K562 (cell line): ENCODE measurements around the gene SLC38A1. TPM values are rescaled to one million over a fixed set of nuclear protein-coding genes. Genes with fewer than 3 reads are reported as not detected.

Experiments
- ATAC-seq: fragments of 200-7000 bp; cut with Tn5 transposase; 3 replicates; pipeline ENCODE4 v1.9.1; 2020; ENCODE audit warnings: moderate library complexity
- BruUV-seq: library from RNA; stranded (reverse); fragments of 400-500 nt; replicated peaks from 2 replicates; lab custom pipeline; 2021; lab: Mats Ljungman, UMichigan
- CTCF ChIA-PET: fragments of 300-600 bp; formaldehyde crosslinking; extraction: SDS; loops from one replicate; lab custom pipeline; 2021; ENCODE audit warnings: low intra/inter-chr PET ratio; lab: Yijun Ruan, JAX
- POLR2A ChIA-PET: fragments of 300-600, 350-650 bp; sonication (Branson Sonifier 250); formaldehyde crosslinking; extraction: SDS; loops from one replicate; lab custom pipeline; 2021; ENCODE audit warnings: antibody characterized with exemption, inconsistent platforms; lab: Yijun Ruan, JAX
- DNase-seq, 4 experiments: peaks; one replicate each; pipeline versions ENCODE4 v3.0.0 to v3.0.0-alpha.2; 2011 to 2018; ENCODE audit warnings: low spot score in 3 of 4, mixed read lengths in 3 of 4; ENCODE audit errors: extremely low read depth in 1 of 4
- FAIRE-seq: peaks from 2 replicates; lab custom pipeline; 2011; peaks lifted over from hg19 to GRCh38; lab: Jason Lieb, UNC
- H2AFZ ChIP-seq: 2 replicates; pipeline ENCODE4 v1.6.0; 2011; ENCODE audit warnings: low read depth, low read length, control low read depth, inconsistent platforms
- H3K27ac ChIP-seq: fragments of 200-600 bp; 3 replicates; pipeline ENCODE4 v1.8.0; 2011; ENCODE audit warnings: low read depth, mild to moderate bottlenecking, control low read depth, inconsistent platforms, low read length, moderate library complexity, mixed read lengths; ENCODE audit errors: extremely low read depth
- H3K27me3 ChIP-seq, 2 experiments: fragments of 300-600 bp in 1 of 2; 2 replicates in 1 of 2; 3 replicates in 1 of 2; pipeline versions ENCODE4 v1.6.0 to v1.8.0; 2011; ENCODE audit warnings: inconsistent platforms in 2 of 2, low read length in 2 of 2, mild to moderate bottlenecking in 1 of 2, mixed read lengths in 1 of 2, moderate library complexity in 1 of 2; ENCODE audit not compliant: control insufficient read depth in 2 of 2, insufficient read depth in 2 of 2
- H3K36me3 ChIP-seq: fragments of 300-600 bp; 3 replicates; pipeline ENCODE4 v1.8.0; 2011; ENCODE audit warnings: mild to moderate bottlenecking, low read length, inconsistent platforms; ENCODE audit not compliant: control insufficient read depth, insufficient read depth
- H3K4me1 ChIP-seq, 2 experiments: fragments of 200-600 bp in 1 of 2; replicated peaks in 1 of 2; 2 replicates in 1 of 2; 3 replicates in 1 of 2; pipeline versions ENCODE4 v1.5.1 to v1.8.0; 2011; ENCODE audit warnings: inconsistent platforms in 2 of 2, low read length in 2 of 2, mild to moderate bottlenecking in 1 of 2, mixed read lengths in 1 of 2, moderate library complexity in 1 of 2; ENCODE audit not compliant: control insufficient read depth in 2 of 2, insufficient read depth in 2 of 2
- H3K4me2 ChIP-seq: 2 replicates; pipeline ENCODE4 v1.6.1; 2011; ENCODE audit warnings: low read length, control low read depth, inconsistent platforms, mixed read lengths; ENCODE audit not compliant: insufficient read depth
- H3K4me3 ChIP-seq: fragments of 200-600 bp; sonication (generic), shearing (Covaris generic); 2 replicates; pipeline ENCODE4 v1.5.1; 2016; ENCODE audit warnings: control low read depth, inconsistent platforms
- H3K79me2 ChIP-seq: fragments of 200-600 bp; 3 replicates; pipeline ENCODE4 v1.8.0; 2011; ENCODE audit warnings: low read length, inconsistent platforms; ENCODE audit not compliant: control insufficient read depth, insufficient read depth
- H3K9ac ChIP-seq, 2 experiments: 2 replicates each; pipeline versions ENCODE4 v1.6.0 to v1.6.1; 2011; ENCODE audit warnings: low read depth in 2 of 2, low read length in 2 of 2, control low read depth in 1 of 2, inconsistent platforms in 1 of 2, mild to moderate bottlenecking in 1 of 2, mixed read lengths in 1 of 2; ENCODE audit not compliant: insufficient read depth in 1 of 2
- H3K9me1 ChIP-seq: one replicate; pipeline ENCODE4 v1.6.0; 2011; ENCODE audit warnings: inconsistent platforms, mild to moderate bottlenecking, low read length, moderate library complexity; ENCODE audit not compliant: control insufficient read depth, insufficient read depth
- H3K9me3 ChIP-seq: replicated peaks from 2 replicates; pipeline ENCODE4 v1.5.1; 2011; ENCODE audit warnings: low read depth, low read length, inconsistent platforms; ENCODE audit not compliant: control insufficient read depth, insufficient read depth
- H4K20me1 ChIP-seq: replicated peaks from 2 replicates; pipeline ENCODE4 v1.6.1; 2011; ENCODE audit warnings: low read length, inconsistent platforms, mixed read lengths; ENCODE audit not compliant: control insufficient read depth, insufficient read depth
- ILK ChIP-seq: fragments of 450-650 bp; IDR thresholded peaks from 2 replicates; pipeline ENCODE4 v1.6.1; 2016; ENCODE audit warnings: missing genetic modification characterization, low read depth, mild to moderate bottlenecking, missing compliant biosample characterization, moderate library complexity, borderline replicate concordance
- LARP7 ChIP-seq: fragments of 450-650 bp; IDR thresholded peaks from 2 replicates; pipeline ENCODE4 v1.6.1; 2016
- MTA3 ChIP-seq: fragments of 450-650 bp; formaldehyde crosslinking; IDR thresholded peaks from 2 replicates; pipeline ENCODE4 v1.6.1; 2017; ENCODE audit warnings: mild to moderate bottlenecking, borderline replicate concordance
- NEUROD1 ChIP-seq: fragments of 150-350 bp; IDR thresholded peaks from 2 replicates; pipeline ENCODE4 v1.6.1; 2014; ENCODE audit warnings: borderline replicate concordance, low read length, low read depth; ENCODE audit not compliant: partially characterized antibody
- PPARD ChIP-seq: fragments of 250-450 bp; sonication (Bioruptor Pico); IDR thresholded peaks from 2 replicates; pipeline ENCODE4 v1.8.0; 2022; ENCODE audit warnings: inconsistent platforms, mild to moderate bottlenecking, moderate library complexity
- RUNX1 ChIP-seq: sonication (generic); IDR thresholded peaks from 2 replicates; pipeline ENCODE4 v1.6.1; 2016; ENCODE audit warnings: antibody characterized with exemption, low read depth
- SPI1 ChIP-seq: IDR thresholded peaks from 2 replicates; pipeline ENCODE4 v1.6.1; 2011; ENCODE audit warnings: low read depth, low read length, control low read depth, borderline replicate concordance
- ZKSCAN1 ChIP-seq: fragments of 150-350 bp; IDR thresholded peaks from 2 replicates; pipeline ENCODE4 v1.6.1; 2016; ENCODE audit warnings: low read depth, low read length
- ZNF133 ChIP-seq: fragments of 250-450 bp; sonication (Bioruptor Pico); IDR thresholded peaks from 2 replicates; pipeline ENCODE4 v1.4.0; 2020; ENCODE audit warnings: mild to moderate bottlenecking
- ZNF3 ChIP-seq: fragments of 250-450 bp; sonication (Bioruptor Pico); IDR thresholded peaks from 2 replicates; pipeline ENCODE4 v1.5.0; 2021; ENCODE audit warnings: mild to moderate bottlenecking, moderate library complexity
- ZNF778 ChIP-seq: fragments of 450-650 bp; formaldehyde crosslinking; IDR thresholded peaks from 2 replicates; pipeline ENCODE4 v1.4.0; 2020; ENCODE audit warnings: mild to moderate bottlenecking, moderate library complexity
- WGBS: fragments of 100-300 bp; shearing (Covaris generic); methylation state at CpG from one replicate; pipeline ENCODE4 v1.1.6; 2016; ENCODE audit warnings: low coverage, mixed read lengths; ENCODE audit not compliant: insufficient coverage; ENCODE audit errors: missing lambda C conversion rate; 5-methylcytosine and 5-hydroxymethylcytosine counted together
- in situ Hi-C: fragments of 300-500 bp; cut with MboI; formaldehyde crosslinking; loops from 4 replicates; pipeline ENCODE4 v1.15.0; 2018; ENCODE audit warnings: inconsistent platforms, mixed read lengths
- intact Hi-C: fragments of 100-400 bp; cut with micrococcal nuclease; formaldehyde crosslinking; loops from 2 replicates; pipeline ENCODE4 v1.14.2; 2022
- polyA plus RNA-seq, 8 experiments: library from polyadenylated mRNA; depleted of rRNA in 4 of 8; stranded (reverse) in 5 of 8; unstranded in 3 of 8; fragments of >200 nt; fragmentation: Nextera tagmentation in 2 of 8; fragmentation: Illumina TruSeq in 1 of 8; extraction: Ambion mirVana in 2 of 8; extraction: Trizol in 1 of 8; gene quantifications; 2 replicates each; pipeline versions ENCODE4 v1.2.1 to v1.2.3, GENCODE V29; 2011 to 2014; ENCODE audit warnings: inconsistent platforms in 1 of 8, missing spikeins in 1 of 8
- total RNA-seq, 7 experiments: library from RNA; depleted of rRNA in 6 of 7; stranded (reverse); fragments of >200 nt in 6 of 7; fragmentation: Illumina TruSeq in 2 of 7; extraction: Trizol in 2 of 7; gene quantifications; 2 replicates each; pipeline versions ENCODE4 v1.2.1 to v1.2.3, GENCODE V29; 2011 to 2021; ENCODE audit warnings: low replicate concordance in 1 of 7
- TF ChIP-seq, protein P1 (sequence below): fragments of 450-650 bp; IDR thresholded peaks from 2 replicates; pipeline ENCODE4 v1.7.1; 2018; ENCODE audit warnings: mild to moderate bottlenecking, low read depth; ENCODE audit not compliant: partially characterized antibody
- TF ChIP-seq, protein P2 (sequence below): fragments of 450-650 bp; IDR thresholded peaks from 2 replicates; pipeline ENCODE4 v1.6.1; 2016; ENCODE audit warnings: antibody characterized with exemption
- TF ChIP-seq, protein P3 (sequence below): fragments of 250-450 bp; sonication (Bioruptor Pico); IDR thresholded peaks from 2 replicates; pipeline ENCODE4 v1.4.0; 2020; ENCODE audit warnings: mild to moderate bottlenecking, moderate library complexity, borderline replicate concordance
- TF ChIP-seq, protein P4 (sequence below): IDR thresholded peaks from 2 replicates; pipeline ENCODE4 v1.6.1; 2016; ENCODE audit warnings: missing genetic modification characterization, missing compliant biosample characterization

Gene SLC38A1
- total and polyA plus RNA-seq, 9 of the 15 experiments (the other 6 are each of a cell fraction or from before 2014, with no cell fraction given), result 51.9 to 112 (median 75.0) TPM

DNA sequence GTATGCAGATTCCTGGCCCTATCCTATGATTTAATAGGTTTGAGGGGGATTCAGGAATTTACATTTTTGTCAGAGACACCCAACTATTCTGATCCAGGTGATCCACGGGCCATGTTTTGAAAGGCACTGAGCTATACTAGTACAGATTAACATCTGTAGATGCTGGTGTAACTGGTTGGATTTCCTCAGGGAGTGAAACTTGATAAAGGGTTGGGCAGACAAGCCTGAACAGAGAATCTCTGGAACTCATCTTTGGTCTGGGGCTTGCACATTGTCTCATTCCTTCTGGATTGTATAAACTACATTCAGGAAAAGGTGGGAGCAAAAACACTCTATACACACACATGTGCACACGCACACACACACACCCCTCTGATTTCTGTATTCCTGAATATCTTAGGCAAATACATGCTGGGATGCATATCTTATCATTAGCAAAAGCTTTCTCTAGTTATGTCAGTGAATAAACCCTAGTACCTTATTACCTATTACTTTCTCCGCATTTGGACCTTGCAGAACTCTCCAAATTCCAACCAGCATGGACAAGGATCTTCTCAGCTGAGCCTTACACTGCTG is 104.6 kb downstream of the SLC38A1 start:
- Histone ChIP-seq H3K4me3 (no peak overlapping the region), H3K4me1 (no peaks in the 10 kb centered on the region), H3K27me3 (no peaks in the 10 kb centered on the region; a peak in 1 of 5 replicates), H3K79me2 (no peaks in the 10 kb centered on the region), H3K36me3 (no peaks in the 10 kb centered on the region), H4K20me1 (no peaks in the 10 kb centered on the region), H3K9me3 (no peaks in the 10 kb centered on the region), H2AFZ (no peak overlapping the region), H3K4me2 (no peak overlapping the region), H3K9ac (no peak overlapping the region), H3K27ac (no peak overlapping the region), H3K9me1 (no peaks in the 10 kb centered on the region)
- ChIA-PET CTCF (no interaction called here), POLR2A (interaction anchor here (0.5 kb wide), 1 partner anchor 93 kb away, joined by 3 read pairs; no protein-coding TSS in a partner anchor)
- intact Hi-C loops, result no loop called here
- in situ Hi-C loops, result no loop called here
- ATAC-seq (no peak), FAIRE-seq (no peak), DNase-seq (no peak)
- 0% methylated on average over 3 of the region's 3 CpGs for WGBS
- no TSS peak for BruUV-seq
- no peak for TF ChIP-seq ZNF778 (CRISPR knock-in tag)
- TF ChIP-seq PPARD (CRISPR knock-in tag), result no peak
- TF ChIP-seq SPI1, result no peak
- TF ChIP-seq, protein P1, sequence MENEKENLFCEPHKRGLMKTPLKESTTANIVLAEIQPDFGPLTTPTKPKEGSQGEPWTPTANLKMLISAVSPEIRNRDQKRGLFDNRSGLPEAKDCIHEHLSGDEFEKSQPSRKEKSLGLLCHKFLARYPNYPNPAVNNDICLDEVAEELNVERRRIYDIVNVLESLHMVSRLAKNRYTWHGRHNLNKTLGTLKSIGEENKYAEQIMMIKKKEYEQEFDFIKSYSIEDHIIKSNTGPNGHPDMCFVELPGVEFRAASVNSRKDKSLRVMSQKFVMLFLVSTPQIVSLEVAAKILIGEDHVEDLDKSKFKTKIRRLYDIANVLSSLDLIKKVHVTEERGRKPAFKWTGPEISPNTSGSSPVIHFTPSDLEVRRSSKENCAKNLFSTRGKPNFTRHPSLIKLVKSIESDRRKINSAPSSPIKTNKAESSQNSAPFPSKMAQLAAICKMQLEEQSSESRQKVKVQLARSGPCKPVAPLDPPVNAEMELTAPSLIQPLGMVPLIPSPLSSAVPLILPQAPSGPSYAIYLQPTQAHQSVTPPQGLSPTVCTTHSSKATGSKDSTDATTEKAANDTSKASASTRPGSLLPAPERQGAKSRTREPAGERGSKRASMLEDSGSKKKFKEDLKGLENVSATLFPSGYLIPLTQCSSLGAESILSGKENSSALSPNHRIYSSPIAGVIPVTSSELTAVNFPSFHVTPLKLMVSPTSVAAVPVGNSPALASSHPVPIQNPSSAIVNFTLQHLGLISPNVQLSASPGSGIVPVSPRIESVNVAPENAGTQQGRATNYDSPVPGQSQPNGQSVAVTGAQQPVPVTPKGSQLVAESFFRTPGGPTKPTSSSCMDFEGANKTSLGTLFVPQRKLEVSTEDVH, result no peak
- TF ChIP-seq, protein P2, sequence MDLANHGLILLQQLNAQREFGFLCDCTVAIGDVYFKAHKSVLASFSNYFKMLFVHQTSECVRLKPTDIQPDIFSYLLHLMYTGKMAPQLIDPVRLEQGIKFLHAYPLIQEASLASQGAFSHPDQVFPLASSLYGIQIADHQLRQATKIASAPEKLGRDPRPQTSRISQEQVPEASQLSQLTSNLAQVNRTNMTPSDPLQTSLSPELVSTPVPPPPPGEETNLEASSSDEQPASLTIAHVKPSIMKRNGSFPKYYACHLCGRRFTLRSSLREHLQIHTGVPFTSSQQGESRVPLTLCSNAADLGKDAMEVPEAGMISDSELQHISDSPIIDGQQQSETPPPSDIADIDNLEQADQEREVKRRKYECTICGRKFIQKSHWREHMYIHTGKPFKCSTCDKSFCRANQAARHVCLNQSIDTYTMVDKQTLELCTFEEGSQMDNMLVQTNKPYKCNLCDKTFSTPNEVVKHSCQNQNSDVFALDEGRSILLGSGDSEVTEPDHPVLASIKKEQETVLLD, result no peak
- TF ChIP-seq, protein P3, sequence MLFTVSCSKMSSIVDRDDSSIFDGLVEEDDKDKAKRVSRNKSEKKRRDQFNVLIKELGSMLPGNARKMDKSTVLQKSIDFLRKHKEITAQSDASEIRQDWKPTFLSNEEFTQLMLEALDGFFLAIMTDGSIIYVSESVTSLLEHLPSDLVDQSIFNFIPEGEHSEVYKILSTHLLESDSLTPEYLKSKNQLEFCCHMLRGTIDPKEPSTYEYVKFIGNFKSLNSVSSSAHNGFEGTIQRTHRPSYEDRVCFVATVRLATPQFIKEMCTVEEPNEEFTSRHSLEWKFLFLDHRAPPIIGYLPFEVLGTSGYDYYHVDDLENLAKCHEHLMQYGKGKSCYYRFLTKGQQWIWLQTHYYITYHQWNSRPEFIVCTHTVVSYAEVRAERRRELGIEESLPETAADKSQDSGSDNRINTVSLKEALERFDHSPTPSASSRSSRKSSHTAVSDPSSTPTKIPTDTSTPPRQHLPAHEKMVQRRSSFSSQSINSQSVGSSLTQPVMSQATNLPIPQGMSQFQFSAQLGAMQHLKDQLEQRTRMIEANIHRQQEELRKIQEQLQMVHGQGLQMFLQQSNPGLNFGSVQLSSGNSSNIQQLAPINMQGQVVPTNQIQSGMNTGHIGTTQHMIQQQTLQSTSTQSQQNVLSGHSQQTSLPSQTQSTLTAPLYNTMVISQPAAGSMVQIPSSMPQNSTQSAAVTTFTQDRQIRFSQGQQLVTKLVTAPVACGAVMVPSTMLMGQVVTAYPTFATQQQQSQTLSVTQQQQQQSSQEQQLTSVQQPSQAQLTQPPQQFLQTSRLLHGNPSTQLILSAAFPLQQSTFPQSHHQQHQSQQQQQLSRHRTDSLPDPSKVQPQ (CRISPR knock-in tag), result no peak
- TF ChIP-seq ZNF3 (CRISPR knock-in tag), result no peak
- TF ChIP-seq, protein P4, sequence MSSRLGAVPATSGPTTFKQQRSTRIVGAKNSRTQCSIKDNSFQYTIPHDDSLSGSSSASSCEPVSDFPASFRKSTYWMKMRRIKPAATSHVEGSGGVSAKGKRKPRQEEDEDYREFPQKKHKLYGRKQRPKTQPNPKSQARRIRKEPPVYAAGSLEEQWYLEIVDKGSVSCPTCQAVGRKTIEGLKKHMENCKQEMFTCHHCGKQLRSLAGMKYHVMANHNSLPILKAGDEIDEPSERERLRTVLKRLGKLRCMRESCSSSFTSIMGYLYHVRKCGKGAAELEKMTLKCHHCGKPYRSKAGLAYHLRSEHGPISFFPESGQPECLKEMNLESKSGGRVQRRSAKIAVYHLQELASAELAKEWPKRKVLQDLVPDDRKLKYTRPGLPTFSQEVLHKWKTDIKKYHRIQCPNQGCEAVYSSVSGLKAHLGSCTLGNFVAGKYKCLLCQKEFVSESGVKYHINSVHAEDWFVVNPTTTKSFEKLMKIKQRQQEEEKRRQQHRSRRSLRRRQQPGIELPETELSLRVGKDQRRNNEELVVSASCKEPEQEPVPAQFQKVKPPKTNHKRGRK (tag), result no peak
- TF ChIP-seq MTA3, result no peak
- no peak for TF ChIP-seq LARP7
- no peak for TF ChIP-seq NEUROD1
- no peak for TF ChIP-seq RUNX1
- TF ChIP-seq ZNF133 (CRISPR knock-in tag), result no peak
- TF ChIP-seq ILK, result no peak
- no peak for TF ChIP-seq ZKSCAN1
